Stimulated activated CD4-positive, alpha-beta T cell treated with anti-CD3 and anti-CD28 coated beads, Interleukin-12 subunit alpha, Interleukin-12 subunit beta, amount 100 ng/mL, for 24 hours (primary cell): ENCODE data around the gene SMG1.
A peak's percentile ranks its signal among the peaks of the same experiment; 100 is the strongest.
"Not testable (repeated sequence)": the region's sequence is repeated elsewhere in the genome, so short reads cannot be mapped to it uniquely, and the experiment has no call there.

Source experiments
- DNase-seq, 2 experiments: peaks; one replicate each; pipeline ENCODE4 v3.0.0-alpha.2; 2020; ENCODE audit warnings: low read depth in 2 of 2

The SMG1 gene

GRCh38 chr16:18925986-18926865, at the start of gene SMG1:
Gene SMG1, minus strand, starts transcription at chr16:18926408. Its CDS starts 367 bp downstream, at chr16:18926041.
- DNase-seq = peak; percentile 90 to 91

- no peak for DNase-seq
Measured at GRCh38 chr16:18975109-18975508, 48.9 kb upstream of the SMG1 start.

- DNase-seq = no peak
Measured at GRCh38 chr16:18969855-18970240, 43.6 kb upstream of the SMG1 start.

GRCh38 chr16:18969050-18969854, 43.0 kb upstream of the SMG1 start:
- DNase-seq = peak; percentile 54 to 76

- no peak for DNase-seq
Measured at GRCh38 chr16:18966791-18967190, 40.6 kb upstream of the SMG1 start.

- no peak for DNase-seq
Measured at GRCh38 chr16:18965555-18965954, 39.3 kb upstream of the SMG1 start.

GRCh38 chr16:18959031-18959505, 32.9 kb upstream of the SMG1 start:
- no peak for DNase-seq

- no peak for DNase-seq
Measured at GRCh38 chr16:18958621-18959029, 32.4 kb upstream of the SMG1 start.

- not testable (repeated sequence) for DNase-seq
Measured at GRCh38 chr16:18956658-18957241, 30.5 kb upstream of the SMG1 start.

- not testable (repeated sequence) for DNase-seq
Measured at GRCh38 chr16:18955874-18956580, 29.8 kb upstream of the SMG1 start.

GRCh38 chr16:18953547-18953946, 27.3 kb upstream of the SMG1 start:
- DNase-seq = no peak

GRCh38 chr16:18950469-18951185, 24.4 kb upstream of the SMG1 start:
- DNase-seq = no peak

- DNase-seq = no peak
Measured at GRCh38 chr16:18948372-18949020, 22.3 kb upstream of the SMG1 start.

- no peak for DNase-seq
Measured at GRCh38 chr16:18945233-18945632, 19.0 kb upstream of the SMG1 start.

- DNase-seq = no peak
Measured at GRCh38 chr16:18943414-18943813, 17.2 kb upstream of the SMG1 start.

- DNase-seq = no peak
Measured at GRCh38 chr16:18942061-18942460, 15.9 kb upstream of the SMG1 start.

- DNase-seq = no peak
Measured at GRCh38 chr16:18941471-18941870, 15.3 kb upstream of the SMG1 start.

- no peak for DNase-seq
Measured at GRCh38 chr16:18938986-18939385, 12.8 kb upstream of the SMG1 start.

GRCh38 chr16:18937390-18937789, 11.2 kb upstream of the SMG1 start:
- DNase-seq = no peak

GRCh38 chr16:18936727-18937340, 10.6 kb upstream of the SMG1 start:
- DNase-seq = no peak
